ENCODE data around the gene ZNF318.
"Not testable (repeated sequence)": the region's sequence is repeated elsewhere in the genome, so short reads cannot be mapped to it uniquely, and the experiment has no call there.

The ZNF318 gene

GRCh38 chr6:43306086-43306485, 63.4 kb downstream of the ZNF318 start:
- Histone ChIP-seq H3K27me3 (ENCODE audit: control insufficient read depth, insufficient read depth, low read length) (peaks cover 5% of the 10 kb centered on the region), H3K4me3 (ENCODE audit: low read length) (no peak overlapping the region), H3K9ac (ENCODE audit: low read length) (no peak overlapping the region), H3K36me3 (ENCODE audit: control insufficient read depth, low read depth, low read length) (no peaks in the 10 kb centered on the region), H3K9me3 (ENCODE audit: control insufficient read depth, low read depth, low read length) (no peaks in the 10 kb centered on the region), H3K4me1 (ENCODE audit: control insufficient read depth, low read depth, low read length) (peaks cover 16% of the 10 kb centered on the region), H3K27ac (ENCODE audit: low read length) (no peak overlapping the region)

- no peaks in the 10 kb centered on the region for H3K36me3 ChIP-seq (ENCODE audit: control insufficient read depth, low read depth, low read length)
- peaks cover 16% of the 10 kb centered on the region for H3K4me1 ChIP-seq (ENCODE audit: control insufficient read depth, low read depth, low read length)
- H3K27ac ChIP-seq (ENCODE audit: low read length), result no peak overlapping the region
- no peak overlapping the region for H3K4me3 ChIP-seq (ENCODE audit: low read length)
- no peaks in the 10 kb centered on the region for H3K9me3 ChIP-seq (ENCODE audit: control insufficient read depth, low read depth, low read length)
- H3K27me3 ChIP-seq (ENCODE audit: control insufficient read depth, insufficient read depth, low read length), result peaks cover 5% of the 10 kb centered on the region
- H3K9ac ChIP-seq (ENCODE audit: low read length), result no peak overlapping the region
Observed at GRCh38 chr6:43304882-43305281, 64.6 kb downstream of the ZNF318 start.

GRCh38 chr6:43304361-43304760, 65.1 kb downstream of the ZNF318 start:
- H3K9me3 ChIP-seq (ENCODE audit: control insufficient read depth, low read depth, low read length), result no peaks in the 10 kb centered on the region
- no peak overlapping the region for H3K4me3 ChIP-seq (ENCODE audit: low read length)
- no peak overlapping the region for H3K9ac ChIP-seq (ENCODE audit: low read length)
- peaks cover 4% of the 10 kb centered on the region for H3K27me3 ChIP-seq (ENCODE audit: control insufficient read depth, insufficient read depth, low read length)
- no peaks in the 10 kb centered on the region for H3K36me3 ChIP-seq (ENCODE audit: control insufficient read depth, low read depth, low read length)
- no peak overlapping the region for H3K27ac ChIP-seq (ENCODE audit: low read length)
- H3K4me1 ChIP-seq (ENCODE audit: control insufficient read depth, low read depth, low read length), result peaks cover 16% of the 10 kb centered on the region

GRCh38 chr6:43303751-43304331, 65.6 kb downstream of the ZNF318 start:
- Histone ChIP-seq H3K4me3 (ENCODE audit: low read length) (no peak overlapping the region), H3K4me1 (ENCODE audit: control insufficient read depth, low read depth, low read length) (peaks cover 10% of the 10 kb centered on the region), H3K36me3 (ENCODE audit: control insufficient read depth, low read depth, low read length) (no peaks in the 10 kb centered on the region), H3K9ac (ENCODE audit: low read length) (no peak overlapping the region), H3K27me3 (ENCODE audit: control insufficient read depth, insufficient read depth, low read length) (no peaks in the 10 kb centered on the region), H3K9me3 (ENCODE audit: control insufficient read depth, low read depth, low read length) (no peaks in the 10 kb centered on the region), H3K27ac (ENCODE audit: low read length) (no peak overlapping the region)

- not testable (repeated sequence) for H3K27ac ChIP-seq (ENCODE audit: low read length); H3K4me3 ChIP-seq (ENCODE audit: low read length); H3K9me3 ChIP-seq (ENCODE audit: control insufficient read depth, low read depth, low read length); H3K36me3 ChIP-seq (ENCODE audit: control insufficient read depth, low read depth, low read length); H3K9ac ChIP-seq (ENCODE audit: low read length); H3K27me3 ChIP-seq (ENCODE audit: control insufficient read depth, insufficient read depth, low read length); H3K4me1 ChIP-seq (ENCODE audit: control insufficient read depth, low read depth, low read length)
Observed at GRCh38 chr6:43303006-43303405, 66.4 kb downstream of the ZNF318 start.

- no peak overlapping the region for H3K4me3 ChIP-seq (ENCODE audit: low read length)
Observed at GRCh38 chr6:43302126-43302525, 67.3 kb downstream of the ZNF318 start.

GRCh38 chr6:43301081-43301870, 68.2 kb downstream of the ZNF318 start:
- Histone ChIP-seq H3K4me1 (ENCODE audit: control insufficient read depth, low read depth, low read length) (peaks cover 4% of the 10 kb centered on the region), H3K9me3 (ENCODE audit: control insufficient read depth, low read depth, low read length) (no peaks in the 10 kb centered on the region), H3K27ac (ENCODE audit: low read length) (no peak overlapping the region), H3K36me3 (ENCODE audit: control insufficient read depth, low read depth, low read length) (no peaks in the 10 kb centered on the region), H3K9ac (ENCODE audit: low read length) (no peak overlapping the region), H3K27me3 (ENCODE audit: control insufficient read depth, insufficient read depth, low read length) (no peaks in the 10 kb centered on the region), H3K4me3 (ENCODE audit: low read length) (no peak overlapping the region)

More at GRCh38 chr6:43302126-43302525, 67.3 kb downstream of the ZNF318 start:
- Histone ChIP-seq H3K27ac (ENCODE audit: low read length) (no peak overlapping the region), H3K36me3 (ENCODE audit: control insufficient read depth, low read depth, low read length) (no peaks in the 10 kb centered on the region), H3K27me3 (ENCODE audit: control insufficient read depth, insufficient read depth, low read length) (no peaks in the 10 kb centered on the region), H3K9ac (ENCODE audit: low read length) (no peak overlapping the region), H3K4me1 (ENCODE audit: control insufficient read depth, low read depth, low read length) (peaks cover 4% of the 10 kb centered on the region), H3K9me3 (ENCODE audit: control insufficient read depth, low read depth, low read length) (no peaks in the 10 kb centered on the region)

- Histone ChIP-seq H3K27me3 (ENCODE audit: control insufficient read depth, insufficient read depth, low read length) (no peaks in the 10 kb centered on the region), H3K4me1 (ENCODE audit: control insufficient read depth, low read depth, low read length) (no peaks in the 10 kb centered on the region), H3K9ac (ENCODE audit: low read length) (no peak overlapping the region)
Observed at GRCh38 chr6:43299338-43300293, 69.8 kb downstream of the ZNF318 start.

GRCh38 chr6:43298565-43299337, 70.7 kb downstream of the ZNF318 start:
- no peaks in the 10 kb centered on the region for H3K27me3 ChIP-seq (ENCODE audit: control insufficient read depth, insufficient read depth, low read length)
- H3K36me3 ChIP-seq (ENCODE audit: control insufficient read depth, low read depth, low read length), result no peaks in the 10 kb centered on the region
- H3K9ac ChIP-seq (ENCODE audit: low read length), result no peak overlapping the region
- H3K4me3 ChIP-seq (ENCODE audit: low read length), result no peak overlapping the region
- H3K9me3 ChIP-seq (ENCODE audit: control insufficient read depth, low read depth, low read length), result no peaks in the 10 kb centered on the region
- no peaks in the 10 kb centered on the region for H3K4me1 ChIP-seq (ENCODE audit: control insufficient read depth, low read depth, low read length)
- H3K27ac ChIP-seq (ENCODE audit: low read length), result no peak overlapping the region

More at GRCh38 chr6:43299338-43300293, 69.8 kb downstream of the ZNF318 start:
- Histone ChIP-seq H3K36me3 (ENCODE audit: control insufficient read depth, low read depth, low read length) (no peaks in the 10 kb centered on the region), H3K9me3 (ENCODE audit: control insufficient read depth, low read depth, low read length) (no peaks in the 10 kb centered on the region), H3K27ac (ENCODE audit: low read length) (no peak overlapping the region), H3K4me3 (ENCODE audit: low read length) (no peak overlapping the region)

- Histone ChIP-seq H3K27me3 (ENCODE audit: control insufficient read depth, insufficient read depth, low read length) (no peaks in the 10 kb centered on the region), H3K4me3 (ENCODE audit: low read length) (no peak within 1 kb of the TSS), H3K9me3 (ENCODE audit: control insufficient read depth, low read depth, low read length) (no peaks in the 10 kb centered on the region), H3K9ac (ENCODE audit: low read length) (no peak within 1 kb of the TSS), H3K27ac (ENCODE audit: low read length) (no peak within 1 kb of the TSS), H3K4me1 (ENCODE audit: control insufficient read depth, low read depth, low read length) (no peaks in the 10 kb centered on the region), H3K36me3 (ENCODE audit: control insufficient read depth, low read depth, low read length) (no peaks in the 10 kb centered on the region)
Observed at GRCh38 chr6:43297644-43298564, 71.5 kb downstream of the ZNF318 start, which contains the start of gene SLC22A7. TSS of gene SLC22A7 (plus strand) at chr6:43298260. CDS start at chr6:43298359, 99 bp downstream.

Data from iPS-18a (cell line).